LNCaP clone FGC (cell line): ENCODE data around the gene MYH6.

ENCODE experiments used
- DNase-seq: peaks from one replicate; pipeline ENCODE4 v3.0.0-alpha.2; 2011; ENCODE audit warnings: low read depth
- H3K4me3 ChIP-seq: 2 replicates; pipeline ENCODE4 v1.5.1; 2011; ENCODE audit warnings: mild to moderate bottlenecking, low read depth, low read length, control low read depth
- TF ChIP-seq, protein P1 (sequence below): IDR thresholded peaks from 2 replicates; pipeline ENCODE4 v1.5.1; 2012; ENCODE audit warnings: mild to moderate bottlenecking; ENCODE audit not compliant: control insufficient read depth, insufficient read depth; ENCODE audit errors: extremely low read depth

Gene MYH6

DNA sequence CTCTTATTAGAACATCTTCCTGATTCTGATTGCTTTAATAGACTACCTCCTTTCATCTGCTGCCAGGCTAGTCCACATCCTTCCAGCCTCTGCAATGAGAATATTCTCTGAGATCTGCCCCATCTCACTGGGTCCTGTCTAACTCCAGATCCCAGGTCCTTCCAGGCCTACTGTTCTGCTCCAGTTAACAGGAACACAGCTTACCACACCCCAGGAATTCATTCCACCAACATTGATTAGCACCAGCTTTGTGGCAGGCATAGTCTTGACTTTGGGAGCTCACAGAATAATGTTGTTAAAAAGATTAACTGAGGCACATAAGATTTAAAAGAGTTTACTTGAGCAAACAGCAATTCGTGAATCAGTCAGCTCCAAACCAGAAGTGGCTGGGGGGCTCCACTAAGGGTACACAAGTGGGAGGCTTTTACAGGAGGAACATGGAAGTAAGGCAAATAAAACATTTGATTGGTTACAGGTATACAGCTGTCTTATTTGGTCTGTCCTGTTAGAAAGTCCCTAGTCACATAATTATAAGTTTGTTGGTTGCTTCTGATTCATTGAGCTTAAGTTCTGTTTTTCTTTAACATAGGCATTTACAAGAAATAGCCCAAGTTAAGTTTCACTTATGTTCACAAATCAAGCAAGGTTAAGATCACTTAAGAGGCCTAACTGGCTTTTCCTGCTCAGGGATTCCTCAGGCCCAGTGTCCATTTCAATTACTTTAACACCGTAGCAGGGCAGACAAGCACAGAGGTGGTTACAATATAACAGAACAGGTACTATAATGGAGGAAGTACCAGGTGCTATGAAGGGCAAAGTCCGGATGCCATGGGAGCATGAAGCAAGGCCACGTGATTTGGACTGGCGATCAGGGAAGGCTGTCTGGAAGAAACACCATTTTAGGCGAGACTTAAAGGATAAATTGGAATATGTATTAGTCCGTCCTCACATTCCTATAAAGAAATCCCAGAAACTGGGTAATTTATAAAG, 39.6 kb upstream of the MYH6 start:
- TF ChIP-seq, protein P1, sequence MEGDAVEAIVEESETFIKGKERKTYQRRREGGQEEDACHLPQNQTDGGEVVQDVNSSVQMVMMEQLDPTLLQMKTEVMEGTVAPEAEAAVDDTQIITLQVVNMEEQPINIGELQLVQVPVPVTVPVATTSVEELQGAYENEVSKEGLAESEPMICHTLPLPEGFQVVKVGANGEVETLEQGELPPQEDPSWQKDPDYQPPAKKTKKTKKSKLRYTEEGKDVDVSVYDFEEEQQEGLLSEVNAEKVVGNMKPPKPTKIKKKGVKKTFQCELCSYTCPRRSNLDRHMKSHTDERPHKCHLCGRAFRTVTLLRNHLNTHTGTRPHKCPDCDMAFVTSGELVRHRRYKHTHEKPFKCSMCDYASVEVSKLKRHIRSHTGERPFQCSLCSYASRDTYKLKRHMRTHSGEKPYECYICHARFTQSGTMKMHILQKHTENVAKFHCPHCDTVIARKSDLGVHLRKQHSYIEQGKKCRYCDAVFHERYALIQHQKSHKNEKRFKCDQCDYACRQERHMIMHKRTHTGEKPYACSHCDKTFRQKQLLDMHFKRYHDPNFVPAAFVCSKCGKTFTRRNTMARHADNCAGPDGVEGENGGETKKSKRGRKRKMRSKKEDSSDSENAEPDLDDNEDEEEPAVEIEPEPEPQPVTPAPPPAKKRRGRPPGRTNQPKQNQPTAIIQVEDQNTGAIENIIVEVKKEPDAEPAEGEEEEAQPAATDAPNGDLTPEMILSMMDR: no peak
- H3K4me3 ChIP-seq: no peak overlapping the region
- DNase-seq: no peak

DNA sequence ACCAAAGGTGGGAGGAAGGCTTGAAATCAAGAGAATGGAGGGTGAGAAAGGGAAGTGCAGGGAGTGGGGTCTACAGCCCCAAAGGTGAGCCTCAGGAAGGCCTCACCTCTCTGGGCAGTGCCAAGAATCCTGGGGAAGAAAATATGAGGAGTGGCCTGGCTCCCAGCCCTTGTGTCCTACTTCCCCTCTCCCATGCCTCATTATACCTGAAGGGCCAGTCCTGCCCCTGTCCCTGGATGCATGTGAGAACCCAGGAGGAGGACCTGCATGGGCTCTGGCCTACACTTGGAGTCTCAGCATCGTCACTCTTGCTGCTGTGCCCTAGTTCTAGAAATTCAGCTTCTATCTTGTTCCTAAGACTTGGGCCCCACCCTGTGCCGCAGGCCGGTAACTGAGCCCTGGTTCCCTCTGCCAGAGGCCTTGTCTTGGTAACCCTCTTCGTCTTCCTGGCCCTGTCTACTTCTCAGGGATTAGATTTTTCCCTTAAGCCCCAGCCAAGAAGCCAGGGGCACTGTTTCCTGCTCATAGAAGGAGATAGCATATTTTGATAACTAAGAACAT, 38.3 kb upstream of the MYH6 start:
- no peak for DNase-seq
- TF ChIP-seq, protein P1: no peak
- no peak overlapping the region for H3K4me3 ChIP-seq

DNA sequence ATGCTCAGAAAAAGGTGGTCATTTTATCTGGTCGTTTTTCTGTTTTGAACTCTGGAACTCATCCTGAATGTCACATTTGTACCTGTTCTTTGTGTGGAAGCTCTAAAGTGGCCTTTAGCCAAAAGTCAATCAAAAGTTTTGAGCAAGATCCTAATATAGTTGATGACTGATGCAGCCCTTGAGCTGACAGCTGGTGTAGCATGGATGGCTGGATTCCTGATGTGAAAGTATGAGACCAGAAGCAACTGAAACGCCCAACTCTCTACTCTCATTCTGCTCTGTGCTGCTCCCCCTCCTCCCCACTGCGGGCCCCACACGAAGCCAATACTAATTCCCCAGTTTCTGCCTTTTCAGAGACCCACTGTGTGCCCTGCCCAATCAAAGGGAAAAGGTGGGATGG, 37.7 kb upstream of the MYH6 start:
- no peak for DNase-seq
- TF ChIP-seq, protein P1: no peak
- no peak overlapping the region for H3K4me3 ChIP-seq

DNA sequence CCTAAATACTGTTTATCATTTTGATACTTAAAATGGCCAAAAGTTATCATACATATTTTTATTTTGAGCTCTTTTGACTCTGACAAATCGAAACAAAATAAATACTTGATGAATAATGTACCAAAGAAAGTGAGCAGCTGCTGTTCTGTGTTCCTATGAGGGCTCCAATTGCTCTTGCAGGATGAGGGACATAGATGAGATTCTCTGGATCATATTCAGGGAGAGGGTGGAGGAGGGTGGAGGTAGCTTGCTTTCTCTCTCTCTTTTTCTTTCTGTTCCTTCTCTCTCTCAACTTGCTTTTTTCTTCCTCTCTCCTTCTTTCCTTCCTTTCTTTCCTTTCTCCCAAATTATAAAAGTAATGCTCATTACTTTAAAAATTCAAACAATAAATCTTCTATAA, 36.2 kb upstream of the MYH6 start:
- DNase-seq: no peak
- TF ChIP-seq, protein P1: no peak
- no peak overlapping the region for H3K4me3 ChIP-seq

DNA sequence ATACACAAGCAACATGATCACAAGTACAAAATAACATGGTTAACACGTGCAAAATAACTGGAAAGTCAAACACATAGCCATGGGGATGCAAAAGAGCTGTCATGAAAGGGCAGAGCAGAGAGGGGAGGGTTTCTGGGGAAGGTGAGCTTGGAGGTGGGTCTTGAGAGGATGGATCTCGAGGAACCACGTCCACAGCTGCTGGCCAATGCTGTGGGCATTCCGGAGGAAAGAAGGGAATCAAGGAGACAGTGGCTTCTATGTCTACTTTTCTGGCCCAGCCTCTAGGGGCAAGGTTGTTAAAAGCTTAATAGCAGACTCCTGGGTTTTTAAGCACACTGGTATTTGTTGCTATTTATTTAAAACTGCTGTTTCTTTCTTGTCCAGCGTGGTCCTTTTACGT, 35.8 kb upstream of the MYH6 start:
- no peak overlapping the region for H3K4me3 ChIP-seq
- TF ChIP-seq, protein P1: no peak
- no peak for DNase-seq

DNA sequence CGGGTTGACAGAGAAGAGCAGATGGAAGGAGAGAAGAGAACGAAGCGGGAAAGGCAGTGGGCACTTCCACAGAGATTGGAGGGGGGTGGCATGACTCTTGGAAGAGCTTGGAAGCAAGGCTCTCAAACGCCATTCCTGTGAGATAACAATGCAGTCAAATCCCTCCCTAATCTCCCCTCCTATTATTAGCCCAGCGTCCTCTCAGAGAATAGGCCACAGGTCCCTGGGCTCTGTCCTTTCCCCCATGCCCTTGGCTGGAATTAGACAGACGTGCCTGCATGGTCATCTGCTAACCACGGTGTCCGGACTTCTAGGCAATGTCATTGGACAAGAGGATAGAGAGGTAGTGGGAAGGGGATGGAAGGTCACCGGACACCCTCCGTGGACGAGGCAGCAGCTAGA, 35.3 kb upstream of the MYH6 start:
- TF ChIP-seq, protein P1: no peak
- no peak overlapping the region for H3K4me3 ChIP-seq
- no peak for DNase-seq
